GM23338 (cell line): ENCODE results near the gene ADORA1. TPM values are rescaled to one million over a fixed set of nuclear protein-coding genes. Genes with fewer than 3 reads are reported as not detected.

Experiments
- ATAC-seq: fragments of 200-7000 bp; cut with Tn5 transposase; 3 replicates; pipeline ENCODE4 v1.9.1; 2020
- DNase-seq: peaks from one replicate; pipeline ENCODE4 v3.0.0-alpha.2; 2015; ENCODE audit warnings: low spot score
- H2AFZ ChIP-seq: fragments of 200-600 bp; sonication (generic); 2 replicates; pipeline ENCODE4 v1.8.0; 2016; ENCODE audit warnings: antibody characterized with exemption, mild to moderate bottlenecking, moderate library complexity
- H3F3A ChIP-seq: fragments of 200-600 bp; sonication (generic); replicated peaks from 2 replicates; pipeline ENCODE4 v1.8.0; 2017; ENCODE audit warnings: antibody characterized with exemption, mixed run types, low read depth
- H3K27ac ChIP-seq: fragments of 200-600 bp; sonication (generic); 2 replicates; pipeline ENCODE4 v1.6.1; 2016; ENCODE audit warnings: low read depth
- H3K27me3 ChIP-seq: fragments of 200-600 bp; sonication (generic); 2 replicates; pipeline ENCODE4 v1.8.0; 2016; ENCODE audit warnings: mild to moderate bottlenecking, mixed run types, moderate library complexity; ENCODE audit not compliant: insufficient read depth
- H3K36me3 ChIP-seq: fragments of 200-600 bp; sonication (generic); 2 replicates; pipeline ENCODE4 v1.8.0; 2016; ENCODE audit warnings: mild to moderate bottlenecking; ENCODE audit not compliant: insufficient read depth
- H3K4me1 ChIP-seq: fragments of 200-600 bp; sonication (generic); 2 replicates; pipeline ENCODE4 v1.8.0; 2016; ENCODE audit warnings: mild to moderate bottlenecking, moderate library complexity; ENCODE audit not compliant: insufficient read depth
- H3K4me2 ChIP-seq: fragments of 200-600 bp; sonication (generic); 2 replicates; pipeline ENCODE4 v1.7.1; 2017; ENCODE audit warnings: mixed run types
- H3K4me3 ChIP-seq: fragments of 200-600 bp; sonication (generic); 2 replicates; pipeline ENCODE4 v1.6.1; 2016; ENCODE audit warnings: mixed run types
- H3K79me2 ChIP-seq: fragments of 200-600 bp; sonication (generic); replicated peaks from 2 replicates; pipeline ENCODE4 v1.8.0; 2017; ENCODE audit warnings: mild to moderate bottlenecking; ENCODE audit not compliant: insufficient read depth
- H3K9me2 ChIP-seq: fragments of 200-600 bp; sonication (generic); 2 replicates; pipeline ENCODE4 v1.8.0; 2017; ENCODE audit not compliant: insufficient read depth
- H4K20me1 ChIP-seq: fragments of 200-600 bp; sonication (generic); replicated peaks from 2 replicates; pipeline ENCODE4 v1.8.0; 2017; ENCODE audit warnings: mild to moderate bottlenecking; ENCODE audit not compliant: insufficient read depth
- H3K27ac Mint-ChIP-seq: 2 replicates; pipeline ENCODE4 v1.8.0; 2020; ENCODE audit warnings: inconsistent platforms, mild to moderate bottlenecking, moderate library complexity, mixed read lengths
- H3K27me3 Mint-ChIP-seq: 3 replicates; pipeline ENCODE4 v1.8.0; 2022; ENCODE audit warnings: low read depth, mild to moderate bottlenecking, moderate library complexity, mixed read lengths, inconsistent platforms; ENCODE audit not compliant: insufficient read depth, poor library complexity
- H3K36me3 Mint-ChIP-seq: 3 replicates; pipeline ENCODE4 v1.8.0; 2021; ENCODE audit warnings: low read depth, mild to moderate bottlenecking, inconsistent platforms, moderate library complexity, mixed read lengths
- H3K4me1 Mint-ChIP-seq: 3 replicates; pipeline ENCODE4 v1.8.0; 2020; ENCODE audit warnings: mild to moderate bottlenecking, inconsistent platforms, mixed read lengths
- H3K4me3 Mint-ChIP-seq: 3 replicates; pipeline ENCODE4 v1.8.0; 2021; ENCODE audit warnings: moderate library complexity, mild to moderate bottlenecking, inconsistent platforms, mixed read lengths
- H3K9me3 Mint-ChIP-seq: 3 replicates; pipeline ENCODE4 v1.8.0; 2020; ENCODE audit warnings: moderate library complexity, mild to moderate bottlenecking, inconsistent platforms, mixed read lengths
- CREB1 ChIP-seq: fragments of 250-450 bp; sonication (Bioruptor Pico); IDR thresholded peaks from 2 replicates; pipeline ENCODE4 v1.5.0; 2020; ENCODE audit warnings: low read depth, mild to moderate bottlenecking, moderate library complexity
- CTCF ChIP-seq, 2 experiments: fragments of 200-600 bp in 1 of 2; sonication (generic) in 1 of 2; conservative IDR thresholded peaks; 2 replicates each; pipeline versions ENCODE4 v1.5.1 to v1.6.1; 2016 to 2017; ENCODE audit warnings: antibody characterized with exemption in 2 of 2, low read depth in 2 of 2, mild to moderate bottlenecking in 2 of 2, moderate library complexity in 1 of 2
- EZH2 ChIP-seq: fragments of 200-600 bp; sonication (generic); IDR thresholded peaks from one replicate; pipeline ENCODE4 v1.8.0; 2017; ENCODE audit warnings: antibody characterized with exemption, mild to moderate bottlenecking, low read depth; ENCODE audit not compliant: unreplicated experiment
- EZH2phosphoT487 ChIP-seq: fragments of 200-600 bp; sonication (generic); IDR thresholded peaks from one replicate; pipeline ENCODE4 v1.8.1; 2018; ENCODE audit warnings: antibody characterized with exemption; ENCODE audit not compliant: unreplicated experiment
- JUNB ChIP-seq: IDR thresholded peaks from one replicate; pipeline ENCODE4 v1.6.1; 2016; ENCODE audit warnings: antibody characterized with exemption; ENCODE audit not compliant: unreplicated experiment
- POLR2AphosphoS5 ChIP-seq: IDR thresholded peaks from 2 replicates; pipeline ENCODE4 v1.6.1; 2016; ENCODE audit warnings: antibody characterized with exemption, low read depth
- ZNF114 ChIP-seq: fragments of 250-450 bp; sonication (Bioruptor Pico); IDR thresholded peaks from 2 replicates; pipeline ENCODE4 v1.5.0; 2020; ENCODE audit warnings: mild to moderate bottlenecking, moderate library complexity
- ZNF331 ChIP-seq: fragments of 250-450 bp; sonication (Bioruptor Pico); IDR thresholded peaks from 2 replicates; pipeline ENCODE4 v1.5.0; 2020; ENCODE audit warnings: low read depth, mild to moderate bottlenecking, moderate library complexity
- polyA plus RNA-seq: library from polyadenylated mRNA; unstranded; fragments of >200 nt; fragmentation: Nextera tagmentation; extraction: Ambion mirVana; gene quantifications from 2 replicates; pipeline ENCODE4 v1.2.1, GENCODE V29; 2016
- total RNA-seq: library from RNA; depleted of rRNA; stranded (reverse); fragments of >200 nt; shearing (Covaris generic); gene quantifications from 2 replicates; pipeline ENCODE4 v1.2.3, GENCODE V29; 2014
- TF ChIP-seq, protein P1 (sequence below): IDR thresholded peaks from one replicate; pipeline ENCODE4 v1.6.1; 2018; ENCODE audit warnings: antibody characterized with exemption; ENCODE audit not compliant: unreplicated experiment

ADORA1 gene
- total and polyA plus RNA-seq, 2 experiments from 2014 or later: 0.63 to 1.8 TPM

DNA sequence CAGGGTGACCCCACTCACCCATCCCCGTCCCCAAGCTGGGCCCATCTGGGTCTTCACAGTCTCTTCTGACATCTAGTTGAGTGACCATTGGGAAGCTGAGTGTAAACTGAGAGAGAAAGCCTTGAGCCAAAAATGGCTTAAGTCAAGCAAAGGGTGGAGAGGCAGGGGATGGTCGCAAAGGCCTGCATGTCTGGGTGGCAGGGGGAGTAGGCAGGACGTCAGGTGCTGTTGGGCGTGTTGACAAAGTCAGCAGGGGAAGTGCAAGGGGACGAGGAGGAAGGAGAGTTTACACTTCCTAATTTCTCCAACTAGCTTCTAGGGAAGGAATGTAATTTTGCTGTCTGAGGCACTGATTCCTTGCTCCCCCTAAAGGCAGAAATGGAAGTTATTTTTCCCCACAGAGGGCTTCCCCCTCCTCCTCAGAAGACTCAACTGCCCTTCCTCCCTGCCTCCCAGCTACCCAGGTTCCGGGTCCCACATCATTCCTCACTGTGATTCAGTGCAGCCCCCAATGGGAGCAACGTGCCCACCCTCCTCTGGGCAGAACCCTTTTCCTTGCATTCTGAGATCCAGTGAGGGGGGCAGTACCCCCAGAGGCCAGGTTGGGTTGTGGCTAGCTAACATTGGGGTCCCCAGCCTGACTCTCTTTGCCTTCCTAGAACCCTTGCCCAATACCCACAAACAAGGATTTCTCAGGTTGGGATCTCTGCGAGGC, 1.2 kb upstream of the ADORA1 start (continued):
- TF ChIP-seq JUNB: no peak
- TF ChIP-seq ZNF114: no peak
- no peak for TF ChIP-seq CREB1 (CRISPR knock-in tag)
- TF ChIP-seq CTCF (conservative IDR thresholded peaks at IDR 0.05; ENCODE audit: low read depth in 2 of 2): peak; percentile 53 to 58
- no peak for TF ChIP-seq EZH2phosphoT487

GRCh38 chr1:203126866-203127665, 460 bp upstream of the ADORA1 start:
- Mint-ChIP-seq H3K4me1 (peaks cover 34% of the 10 kb centered on the region), H3K9me3 (no peaks in the 10 kb centered on the region), H3K4me3 (peak overlapping the region; percentile 72), H3K27ac (no peak overlapping the region), H3K36me3 (no peaks in the 10 kb centered on the region), H3K27me3 (peaks cover 38% of the 10 kb centered on the region)
- Histone ChIP-seq H3K79me2 (no peaks in the 10 kb centered on the region), H3K4me1 (peaks cover 15% of the 10 kb centered on the region), H4K20me1 (no peaks in the 10 kb centered on the region), H3K36me3 (no peaks in the 10 kb centered on the region), H3K9me2 (no peaks in the 10 kb centered on the region), H3F3A (0 out of 2 replicates have a peak, but pooled peaks cover 3% of the 10 kb centered on the region), H3K27ac (no peak overlapping the region), H3K4me3 (peak overlapping the region; percentile 83), H2AFZ (peak overlapping the region; percentile 99), H3K4me2 (peak overlapping the region; percentile 98), H3K27me3 (peaks cover 35% of the 10 kb centered on the region)
- peak; percentile 14 for ATAC-seq
- no peak for DNase-seq
- TF ChIP-seq ZNF114: no peak
- TF ChIP-seq POLR2AphosphoS5: no peak
- TF ChIP-seq ZNF331 (CRISPR knock-in tag): no peak
- no peak for TF ChIP-seq CTCF (conservative IDR thresholded peaks at IDR 0.05; ENCODE audit: low read depth in 2 of 2)
- TF ChIP-seq, protein P1, sequence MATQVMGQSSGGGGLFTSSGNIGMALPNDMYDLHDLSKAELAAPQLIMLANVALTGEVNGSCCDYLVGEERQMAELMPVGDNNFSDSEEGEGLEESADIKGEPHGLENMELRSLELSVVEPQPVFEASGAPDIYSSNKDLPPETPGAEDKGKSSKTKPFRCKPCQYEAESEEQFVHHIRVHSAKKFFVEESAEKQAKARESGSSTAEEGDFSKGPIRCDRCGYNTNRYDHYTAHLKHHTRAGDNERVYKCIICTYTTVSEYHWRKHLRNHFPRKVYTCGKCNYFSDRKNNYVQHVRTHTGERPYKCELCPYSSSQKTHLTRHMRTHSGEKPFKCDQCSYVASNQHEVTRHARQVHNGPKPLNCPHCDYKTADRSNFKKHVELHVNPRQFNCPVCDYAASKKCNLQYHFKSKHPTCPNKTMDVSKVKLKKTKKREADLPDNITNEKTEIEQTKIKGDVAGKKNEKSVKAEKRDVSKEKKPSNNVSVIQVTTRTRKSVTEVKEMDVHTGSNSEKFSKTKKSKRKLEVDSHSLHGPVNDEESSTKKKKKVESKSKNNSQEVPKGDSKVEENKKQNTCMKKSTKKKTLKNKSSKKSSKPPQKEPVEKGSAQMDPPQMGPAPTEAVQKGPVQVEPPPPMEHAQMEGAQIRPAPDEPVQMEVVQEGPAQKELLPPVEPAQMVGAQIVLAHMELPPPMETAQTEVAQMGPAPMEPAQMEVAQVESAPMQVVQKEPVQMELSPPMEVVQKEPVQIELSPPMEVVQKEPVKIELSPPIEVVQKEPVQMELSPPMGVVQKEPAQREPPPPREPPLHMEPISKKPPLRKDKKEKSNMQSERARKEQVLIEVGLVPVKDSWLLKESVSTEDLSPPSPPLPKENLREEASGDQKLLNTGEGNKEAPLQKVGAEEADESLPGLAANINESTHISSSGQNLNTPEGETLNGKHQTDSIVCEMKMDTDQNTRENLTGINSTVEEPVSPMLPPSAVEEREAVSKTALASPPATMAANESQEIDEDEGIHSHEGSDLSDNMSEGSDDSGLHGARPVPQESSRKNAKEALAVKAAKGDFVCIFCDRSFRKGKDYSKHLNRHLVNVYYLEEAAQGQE: no peak
- TF ChIP-seq JUNB: no peak
- no peak for TF ChIP-seq EZH2
- no peak for TF ChIP-seq EZH2phosphoT487
